Ramos (cell line): ENCODE results near the gene KIR2DL1.
"Not testable (repeated sequence)": the region's sequence is repeated elsewhere in the genome, so short reads cannot be mapped to it uniquely, and the experiment has no call there.

Source experiments
- in situ Hi-C: fragments of 300-500 bp; cut with MboI; formaldehyde crosslinking; loops from one replicate; pipeline ENCODE4 v1.14.3; 2022; ENCODE audit warnings: low sequenced_read_pairs; ENCODE audit not compliant: unreplicated experiment

Gene KIR2DL1

DNA sequence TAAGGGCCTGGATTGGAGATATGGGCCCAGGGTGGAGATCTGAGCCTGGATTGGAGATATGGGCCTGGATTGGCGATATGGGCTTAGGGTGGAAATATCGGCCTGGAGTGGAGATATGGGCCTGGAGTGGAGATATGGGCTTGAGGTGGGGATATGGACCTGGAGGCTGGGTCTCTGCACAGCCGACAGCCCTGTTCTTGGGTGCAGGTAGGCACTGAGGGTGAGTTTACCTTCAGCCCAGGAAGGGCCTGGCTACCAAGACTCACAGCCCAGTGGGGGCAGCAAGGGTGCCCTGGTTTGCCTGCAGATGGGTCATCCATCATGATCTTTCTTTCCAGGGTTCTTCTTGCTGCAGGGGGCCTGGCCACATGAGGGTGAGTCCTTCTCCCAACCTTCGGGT, 918 bp downstream of the KIR2DL1 start:
- in situ Hi-C loops, result not testable (repeated sequence)

DNA sequence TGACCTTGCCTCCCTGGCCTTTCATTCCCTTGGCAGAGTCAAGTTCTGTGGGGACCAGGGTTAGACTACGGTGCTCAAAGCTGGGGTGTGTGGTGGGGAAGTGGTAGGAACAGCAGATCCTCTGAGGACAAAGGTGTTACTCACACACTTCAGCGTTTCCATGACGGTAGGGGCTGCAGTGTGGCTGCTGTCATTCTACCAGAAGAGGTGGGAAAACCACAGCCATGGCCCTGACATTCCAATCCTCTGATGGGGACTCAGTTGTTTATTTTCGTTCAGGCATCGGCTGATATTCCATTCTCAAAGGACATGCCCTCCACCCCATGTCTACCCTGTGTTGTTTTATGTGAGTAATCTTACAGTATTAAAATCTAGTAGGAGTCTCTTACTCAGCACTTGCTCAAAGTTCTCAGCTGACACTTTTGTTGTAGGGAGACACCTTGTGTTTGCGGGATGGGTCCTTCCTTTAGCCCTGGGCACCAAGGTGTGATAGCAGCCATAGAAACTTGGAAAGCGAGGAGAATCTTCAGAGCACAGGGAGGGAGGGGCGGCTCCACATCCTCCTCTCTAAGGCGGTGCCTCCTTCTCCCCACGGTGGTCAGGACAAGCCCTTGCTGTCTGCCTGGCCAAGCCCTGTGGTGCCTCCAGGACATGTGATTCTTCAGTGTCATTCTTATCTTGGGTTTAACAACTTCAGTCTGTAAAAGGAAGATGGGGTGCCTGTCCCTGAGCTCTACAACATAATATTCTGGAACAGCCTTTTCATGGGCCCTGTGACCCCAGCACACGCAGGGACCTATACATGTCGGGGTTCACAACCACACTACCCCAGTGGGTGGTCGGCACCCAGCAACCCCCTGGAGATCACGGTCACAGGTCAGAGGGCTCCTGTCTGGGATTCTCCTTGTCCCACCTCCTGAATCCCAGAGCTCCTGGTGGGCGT, 1.7 kb downstream of the KIR2DL1 start:
- in situ Hi-C loops, result not testable (repeated sequence)

DNA sequence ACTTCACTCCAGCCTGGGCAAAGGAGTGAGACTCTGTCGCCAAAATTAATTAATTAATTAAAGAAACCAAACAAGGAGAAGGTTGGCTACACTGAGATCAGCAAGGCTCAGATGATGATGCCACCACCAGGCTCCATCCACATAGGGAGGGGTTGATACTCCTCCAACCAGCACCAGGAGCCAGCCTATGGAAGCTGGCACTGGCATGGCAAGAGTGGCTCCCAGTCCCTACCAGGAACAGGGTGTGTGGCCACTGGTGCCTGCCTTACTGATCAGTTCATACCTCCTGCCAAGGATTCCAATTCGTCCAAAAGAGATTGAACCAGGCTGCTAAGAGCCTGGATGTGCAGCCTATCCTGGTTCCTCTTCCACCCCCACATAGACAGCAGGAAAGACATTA, 3.1 kb downstream of the KIR2DL1 start:
- in situ Hi-C loops, result not testable (repeated sequence)

DNA sequence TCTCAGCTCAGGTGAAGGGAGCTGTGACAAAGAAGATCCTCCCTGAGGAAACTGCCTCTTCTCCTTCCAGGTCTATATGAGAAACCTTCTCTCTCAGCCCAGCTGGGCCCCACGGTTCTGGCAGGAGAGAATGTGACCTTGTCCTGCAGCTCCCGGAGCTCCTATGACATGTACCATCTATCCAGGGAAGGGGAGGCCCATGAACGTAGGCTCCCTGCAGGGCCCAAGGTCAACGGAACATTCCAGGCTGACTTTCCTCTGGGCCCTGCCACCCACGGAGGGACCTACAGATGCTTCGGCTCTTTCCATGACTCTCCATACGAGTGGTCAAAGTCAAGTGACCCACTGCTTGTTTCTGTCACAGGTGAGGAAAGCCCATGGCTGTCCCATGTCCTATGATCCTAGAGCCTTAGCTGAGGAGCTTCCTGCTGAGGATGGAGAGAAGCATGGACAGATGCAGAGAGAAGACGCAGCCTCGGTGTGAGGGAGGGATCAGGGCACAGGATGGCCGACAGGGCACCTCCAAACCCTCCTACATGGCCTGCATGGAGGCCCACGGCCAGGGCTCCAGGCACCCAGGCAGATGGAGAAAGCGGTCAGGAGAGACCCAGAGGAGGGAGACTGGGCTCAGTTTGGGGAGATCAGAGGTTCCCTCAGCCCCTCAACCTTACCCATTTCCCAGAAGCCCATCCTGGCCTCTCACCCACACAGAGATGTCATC, 5.7 kb downstream of the KIR2DL1 start:
- in situ Hi-C loops, result not testable (repeated sequence)

DNA sequence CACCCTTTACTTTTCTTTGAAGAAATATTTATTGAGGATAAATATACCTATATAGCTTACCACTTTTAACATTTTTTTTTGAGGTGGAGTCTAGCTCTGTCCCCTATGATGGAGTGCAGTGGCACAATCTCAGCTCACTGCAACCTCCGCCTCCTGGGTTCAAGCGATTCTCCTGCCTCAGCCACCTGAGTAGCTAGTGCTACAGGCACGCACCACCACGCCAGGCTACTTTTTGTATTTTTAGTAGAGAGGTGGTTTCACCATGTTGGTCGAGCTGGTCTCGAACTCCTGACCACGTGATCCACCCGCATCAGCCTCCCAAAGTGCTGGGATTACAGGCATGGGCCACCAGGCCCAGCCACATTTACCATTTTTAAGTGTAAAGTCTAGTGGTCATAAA, 6.2 kb downstream of the KIR2DL1 start:
- in situ Hi-C loops, result not testable (repeated sequence)

DNA sequence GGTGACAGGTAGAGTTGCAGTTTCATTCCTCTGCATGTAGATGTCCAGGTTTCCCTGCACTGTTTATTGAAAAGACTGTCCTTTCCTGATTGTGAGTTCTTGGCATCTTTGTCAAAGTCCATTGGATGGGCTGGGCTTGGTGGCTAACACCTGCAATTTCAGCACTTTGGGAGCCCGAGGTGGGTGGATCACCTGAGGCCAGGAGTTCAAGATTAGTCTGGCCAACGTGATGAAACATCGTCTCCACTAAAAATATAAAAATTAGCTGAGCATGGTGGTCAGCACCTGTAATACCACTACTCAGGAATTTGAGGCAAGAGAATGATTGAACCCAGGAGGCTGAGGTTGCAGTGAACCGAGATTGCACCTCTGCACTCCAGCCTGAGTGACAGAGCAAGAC, 8.3 kb downstream of the KIR2DL1 start:
- in situ Hi-C loops, result not testable (repeated sequence)

DNA sequence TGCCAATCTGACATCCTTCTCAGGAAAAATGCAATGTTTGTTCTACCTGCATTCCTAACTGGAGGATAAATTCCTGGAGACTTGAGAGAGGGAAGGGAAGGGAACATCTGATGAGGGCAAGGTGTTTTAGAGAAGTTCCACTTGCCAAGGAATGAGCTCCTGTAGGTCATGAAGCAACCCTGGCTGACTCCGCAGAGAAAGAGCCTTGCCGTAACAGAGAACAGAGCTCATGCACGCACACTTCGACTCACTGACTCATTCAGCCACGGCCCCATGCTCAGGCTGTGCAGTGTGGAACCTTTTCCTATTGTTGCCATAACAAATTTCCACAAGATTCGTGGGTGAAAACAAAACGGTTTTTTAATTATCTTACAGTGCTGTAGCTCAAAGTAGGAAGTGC, 9.3 kb downstream of the KIR2DL1 start:
- in situ Hi-C loops, result not testable (repeated sequence)

DNA sequence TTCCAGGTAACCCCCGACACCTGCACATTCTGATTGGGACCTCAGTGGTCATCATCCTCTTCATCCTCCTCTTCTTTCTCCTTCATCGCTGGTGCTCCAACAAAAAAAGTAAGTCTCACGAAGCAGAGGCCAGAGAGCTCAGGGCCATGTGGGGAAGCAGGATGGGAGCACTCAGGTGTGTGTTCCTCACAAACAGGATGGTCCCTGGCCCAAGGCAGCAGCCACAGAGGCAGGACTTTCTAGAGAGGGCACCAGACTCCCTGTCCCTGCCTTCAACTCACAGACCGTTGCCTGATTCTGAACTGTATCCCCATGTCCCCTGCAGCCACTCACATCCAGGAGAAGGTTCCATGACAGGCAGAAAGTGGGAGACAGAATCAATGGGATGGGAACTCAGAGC, 13.3 kb downstream of the KIR2DL1 start:
- in situ Hi-C loops, result not testable (repeated sequence)

DNA sequence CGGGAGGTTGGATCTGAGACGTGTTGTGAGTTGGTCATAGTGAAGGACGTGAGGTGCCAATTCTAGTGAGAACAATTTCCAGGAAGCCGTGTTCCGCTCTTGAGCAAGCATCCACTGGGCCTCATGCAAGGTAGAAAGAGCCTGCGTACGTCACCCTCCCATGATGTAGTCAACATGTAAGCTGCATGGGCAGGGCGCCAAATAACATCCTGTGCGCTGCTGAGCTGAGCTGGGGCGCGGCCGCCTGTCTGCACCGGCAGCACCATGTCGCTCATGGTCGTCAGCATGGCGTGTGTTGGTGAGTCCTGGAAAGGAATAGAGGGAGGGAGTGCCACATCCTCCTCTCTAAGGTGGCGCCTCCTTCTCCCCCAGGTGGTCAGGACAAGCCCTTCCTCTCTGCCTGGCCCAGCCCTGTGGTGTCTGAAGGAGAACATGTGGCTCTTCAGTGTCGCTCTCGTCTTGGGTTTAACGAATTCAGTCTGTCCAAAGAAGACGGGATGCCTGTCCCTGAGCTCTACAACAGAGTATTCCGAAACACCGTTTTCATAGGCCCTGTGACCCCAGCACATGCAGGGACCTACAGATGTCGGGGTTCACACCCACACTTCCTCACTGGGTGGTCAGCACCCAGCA, 16.6 kb downstream of the KIR2DL1 start:
- in situ Hi-C loops, result not testable (repeated sequence)

DNA sequence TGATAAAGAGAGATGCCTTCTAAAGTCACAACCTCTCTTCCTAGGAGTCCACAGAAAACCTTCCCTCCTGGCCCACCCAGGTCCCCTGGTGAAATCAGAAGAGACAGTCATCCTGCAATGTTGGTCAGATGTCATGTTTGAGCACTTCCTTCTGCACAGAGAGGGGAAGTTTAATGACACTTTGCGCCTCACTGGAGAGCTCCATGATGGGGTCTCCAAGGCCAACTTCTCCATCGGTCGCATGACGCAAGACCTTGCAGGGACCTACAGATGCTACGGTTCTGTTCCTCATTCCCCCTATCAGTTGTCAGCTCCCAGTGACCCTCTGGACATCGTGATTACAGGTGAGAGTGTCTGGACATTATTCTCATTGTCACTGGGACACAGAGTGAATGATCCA, 18.6 kb downstream of the KIR2DL1 start:
- in situ Hi-C loops, result not testable (repeated sequence)

DNA sequence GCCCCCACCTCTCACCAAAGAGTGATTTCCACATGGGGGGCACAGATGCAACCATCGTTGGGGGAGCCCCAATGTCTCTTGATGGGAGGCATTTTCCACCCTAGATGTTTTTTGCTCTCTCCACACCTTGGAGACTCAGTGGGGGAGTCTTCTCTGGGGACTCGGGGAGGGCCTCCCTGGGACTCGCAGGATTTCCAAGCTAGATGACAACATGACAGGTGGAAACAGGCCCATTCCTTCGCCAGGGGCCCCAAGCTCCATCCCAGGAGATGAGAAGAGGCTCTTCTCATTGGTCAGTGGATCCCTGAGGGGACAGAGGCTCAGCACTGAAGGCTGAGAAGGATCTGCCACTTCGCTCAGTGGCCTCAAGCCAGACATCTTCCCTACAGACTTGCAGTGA, 21.1 kb downstream of the KIR2DL1 start:
- in situ Hi-C loops, result no loop called here

DNA sequence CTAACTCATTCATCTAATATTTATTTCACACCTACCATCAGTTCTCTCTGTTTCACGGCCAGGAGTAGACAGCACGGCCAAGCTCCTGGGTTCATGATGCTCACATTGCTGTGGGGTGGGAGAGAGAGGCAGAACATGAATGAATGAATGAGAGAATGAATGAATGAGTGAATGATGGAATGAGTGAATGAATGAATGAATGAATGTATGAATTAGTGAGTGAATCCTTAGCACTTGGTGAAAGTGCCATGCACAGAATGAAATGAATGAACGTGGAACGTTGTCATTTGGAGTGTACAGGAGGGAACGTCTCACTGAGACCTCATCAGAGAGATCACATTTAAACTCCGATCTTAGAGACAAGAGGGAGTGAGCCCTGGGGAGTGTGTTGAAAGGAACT, 21.9 kb downstream of the KIR2DL1 start:
- in situ Hi-C loops, result no loop called here

DNA sequence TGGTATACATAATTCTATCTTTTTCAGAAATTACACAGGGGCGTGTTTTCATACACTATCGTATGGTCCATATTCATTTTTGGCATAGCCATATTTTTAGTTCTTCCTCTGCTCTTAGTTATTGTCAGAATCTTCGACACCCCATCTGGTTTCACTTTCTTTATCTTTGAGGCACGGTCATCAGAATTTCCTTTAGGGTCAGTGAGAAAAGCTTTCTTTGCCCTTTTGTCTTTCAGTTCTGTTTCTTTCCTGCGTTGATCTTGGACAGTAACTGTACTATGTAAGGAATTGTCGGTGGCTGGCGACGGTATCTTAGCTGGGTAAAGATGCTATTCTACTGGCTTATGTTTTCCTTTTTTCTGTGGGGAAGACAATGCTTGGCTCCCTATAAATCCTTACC, 23.2 kb downstream of the KIR2DL1 start:
- in situ Hi-C loops, result no loop called here

DNA sequence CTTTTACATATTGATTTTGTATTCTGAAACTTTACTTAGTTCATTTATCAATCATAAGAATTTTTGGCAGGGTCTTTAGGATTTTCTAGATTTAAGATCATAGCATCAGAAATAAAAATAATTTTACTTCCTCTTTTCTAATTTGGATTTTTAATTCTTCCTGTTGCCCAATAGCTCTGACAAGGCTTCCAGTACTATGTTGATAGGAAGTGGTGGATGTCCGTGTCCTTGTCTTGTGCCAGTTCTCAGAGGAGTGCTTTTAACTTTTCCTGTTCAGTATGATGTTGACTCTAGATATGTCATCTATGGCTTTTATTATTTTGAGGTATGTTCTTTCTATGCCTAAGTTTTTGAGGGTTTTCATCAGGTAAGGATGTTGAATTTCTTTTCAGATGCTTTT, 26.2 kb downstream of the KIR2DL1 start:
- in situ Hi-C loops, result no loop called here

DNA sequence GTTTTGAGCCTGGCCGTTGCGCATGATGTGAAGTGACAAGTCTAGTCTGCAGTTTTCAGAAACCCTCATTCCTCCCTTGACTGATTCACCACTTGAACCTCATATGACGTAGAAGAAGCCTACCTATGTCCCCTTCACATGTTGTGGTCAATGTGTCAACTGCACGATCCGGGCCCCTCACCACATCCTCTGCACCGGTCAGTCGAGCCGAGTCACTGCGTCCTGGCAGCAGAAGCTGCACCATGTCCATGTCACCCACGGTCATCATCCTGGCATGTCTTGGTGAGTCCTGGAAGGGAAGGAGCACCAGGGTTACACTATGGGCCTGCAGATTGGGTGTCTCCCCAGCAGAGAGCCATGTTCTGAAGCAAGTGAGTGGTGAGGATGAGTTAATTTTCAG, 33.8 kb downstream of the KIR2DL1 start, which contains the start of gene KIR2DL4:
Gene KIR2DL4 (plus strand): TSS at position 201 of the 400 bp plus-strand sequence. CDS start 42 bp downstream, at position 243.
- in situ Hi-C loops, result no loop called here

DNA sequence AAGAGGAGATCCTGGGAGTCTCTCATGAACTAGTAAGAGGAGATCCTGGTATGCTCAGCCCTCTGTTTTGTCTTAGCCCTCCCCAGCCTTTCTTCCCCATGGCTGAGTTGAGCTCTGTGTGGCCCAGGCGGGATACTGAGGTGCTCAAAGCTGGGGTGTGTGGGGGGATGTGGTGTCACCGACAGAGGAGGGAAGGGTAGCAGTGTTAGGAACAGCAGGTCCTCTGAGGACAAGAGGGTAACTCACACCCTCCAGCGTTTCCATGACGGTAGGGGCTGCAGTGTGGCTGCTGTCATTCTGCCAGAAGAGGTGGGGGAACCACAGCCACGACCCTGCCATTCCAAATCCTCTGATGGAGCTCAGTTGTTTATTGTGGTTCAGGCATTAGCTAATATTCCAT, 34.5 kb downstream of the KIR2DL1 start:
- in situ Hi-C loops, result no loop called here

DNA sequence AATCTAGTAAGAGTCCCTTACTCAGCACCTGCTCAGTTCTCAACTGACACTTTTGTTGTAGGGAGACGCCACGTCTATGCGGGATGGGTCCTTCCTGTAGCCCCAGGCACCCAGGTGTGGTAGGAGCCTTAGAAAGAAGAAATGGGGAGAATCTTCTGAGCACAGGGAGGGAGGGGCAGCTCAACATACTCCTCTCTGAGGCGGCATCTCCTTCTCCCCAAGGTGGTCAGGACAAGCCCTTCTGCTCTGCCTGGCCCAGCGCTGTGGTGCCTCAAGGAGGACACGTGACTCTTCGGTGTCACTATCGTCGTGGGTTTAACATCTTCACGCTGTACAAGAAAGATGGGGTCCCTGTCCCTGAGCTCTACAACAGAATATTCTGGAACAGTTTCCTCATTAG, 35.0 kb downstream of the KIR2DL1 start:
- in situ Hi-C loops, result no loop called here

DNA sequence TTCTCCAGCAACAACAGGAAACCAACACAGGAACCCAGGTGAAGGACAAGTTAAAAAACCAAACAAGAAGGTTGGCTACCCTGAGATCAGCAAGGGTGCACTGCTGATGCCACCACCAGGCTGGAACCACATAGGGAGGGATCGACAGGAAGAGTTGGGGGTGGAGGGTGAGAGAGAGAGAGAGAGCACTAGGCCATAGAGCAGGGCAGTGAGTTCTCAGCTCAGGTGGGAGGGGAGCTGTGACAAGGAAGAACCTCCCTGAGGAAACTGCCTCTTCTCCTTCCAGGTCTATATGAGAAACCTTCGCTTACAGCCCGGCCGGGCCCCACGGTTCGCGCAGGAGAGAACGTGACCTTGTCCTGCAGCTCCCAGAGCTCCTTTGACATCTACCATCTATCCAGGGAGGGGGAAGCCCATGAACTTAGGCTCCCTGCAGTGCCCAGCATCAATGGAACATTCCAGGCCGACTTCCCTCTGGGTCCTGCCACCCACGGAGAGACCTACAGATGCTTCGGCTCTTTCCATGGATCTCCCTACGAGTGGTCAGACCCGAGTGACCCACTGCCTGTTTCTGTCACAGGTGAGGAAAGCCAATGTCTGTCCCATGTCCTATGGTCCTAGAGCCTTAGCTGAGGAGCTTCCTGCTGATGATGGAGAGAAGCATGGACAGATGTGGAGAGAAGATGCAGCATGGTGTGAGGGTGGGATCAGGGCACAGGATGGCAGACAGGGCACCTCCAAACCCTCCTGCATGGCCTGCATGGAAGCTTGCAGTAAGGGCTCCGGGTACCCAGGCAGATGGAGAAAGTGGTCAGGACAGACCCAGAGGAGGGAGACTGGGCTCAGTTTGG, 36.3 kb downstream of the KIR2DL1 start:
- in situ Hi-C loops, result no loop called here

DNA sequence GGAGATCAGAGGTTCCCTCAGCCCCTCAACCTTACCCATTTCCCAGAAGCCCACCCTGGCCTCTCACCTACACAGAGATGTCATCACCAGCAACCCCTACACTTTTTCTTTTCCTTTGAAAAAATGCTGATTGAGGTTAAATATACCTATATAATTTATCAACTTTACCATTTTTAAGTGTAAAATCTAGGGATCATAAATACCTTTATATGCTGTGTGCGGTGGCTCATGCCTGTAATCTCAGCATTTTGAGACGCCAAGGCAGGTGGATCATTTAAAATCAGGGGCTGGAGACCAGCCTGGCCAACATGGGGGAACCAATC, 36.9 kb downstream of the KIR2DL1 start:
- in situ Hi-C loops, result no loop called here

DNA sequence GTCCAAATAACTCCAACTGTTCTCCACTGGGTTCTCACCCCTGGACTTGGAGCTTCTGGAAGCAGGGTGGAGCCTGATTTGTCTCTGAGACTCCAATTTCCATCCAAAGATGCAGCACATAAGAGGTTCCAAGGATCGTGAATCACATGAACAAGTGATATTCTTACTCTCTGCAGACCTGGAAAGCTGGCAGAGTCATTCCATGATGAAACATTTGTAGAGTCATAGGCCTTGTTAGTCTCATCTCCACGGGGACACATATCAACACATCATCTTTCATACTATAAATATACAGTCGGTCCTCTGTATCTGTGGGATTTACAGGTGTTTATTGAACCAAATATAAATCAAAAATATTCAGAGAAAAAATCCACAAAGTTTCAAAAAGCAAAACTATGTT, 45.0 kb downstream of the KIR2DL1 start:
- in situ Hi-C loops, result not testable (repeated sequence)
